Panc1 (cell line): ENCODE results near the gene SMAD5. TPM values are rescaled to one million over a fixed set of nuclear protein-coding genes. Genes with fewer than 3 reads are reported as not detected.

Source experiments
- ATAC-seq: fragments of 200-7000 bp; cut with Tn5 transposase; 2 replicates; pipeline ENCODE4 v1.9.1; 2020; ENCODE audit warnings: mild to moderate bottlenecking, moderate library complexity
- Bru-seq: library from RNA; stranded (reverse); fragments of 400-500 nt; gene quantifications from one replicate; lab custom pipeline; 2021; lab: Mats Ljungman, UMichigan
- BruChase-seq, 2 experiments: library from RNA; stranded (reverse); fragments of 400-500 nt; gene quantifications; one replicate each; lab custom pipeline; 2021; lab: Mats Ljungman, UMichigan
- BruUV-seq: library from RNA; stranded (reverse); fragments of 400-500 nt; replicated peaks from 2 replicates; lab custom pipeline; 2021; lab: Mats Ljungman, UMichigan
- CTCF ChIA-PET: fragments of 300-600 bp; sonication (Branson Sonifier 250); formaldehyde crosslinking; loops from one replicate; lab custom pipeline; 2022; ENCODE audit warnings: antibody characterized with exemption; lab: Charles Lee
- POLR2A ChIA-PET: fragments of 300-600 bp; sonication (Branson Sonifier 250); formaldehyde crosslinking; loops from one replicate; lab custom pipeline; 2022; ENCODE audit warnings: antibody characterized with exemption; lab: Charles Lee
- DNase-seq: peaks from one replicate; pipeline ENCODE4 v3.0.0-alpha.2; 2010; ENCODE audit warnings: low read depth, low spot score
- H3K27ac ChIP-seq: 2 replicates; pipeline ENCODE4 v1.5.1; 2011; ENCODE audit warnings: mild to moderate bottlenecking, low read length, inconsistent platforms
- H3K27me3 ChIP-seq: fragments of 200-500 bp; sonication (Bioruptor generic); 2 replicates; pipeline ENCODE4 v1.6.0; 2014; ENCODE audit warnings: low read length, inconsistent platforms; ENCODE audit not compliant: control insufficient read depth, insufficient read depth
- H3K36me3 ChIP-seq: fragments of 200-500 bp; sonication (Bioruptor generic); 2 replicates; pipeline ENCODE4 v1.5.1; 2014; ENCODE audit warnings: inconsistent platforms, mild to moderate bottlenecking, low read length, moderate library complexity; ENCODE audit not compliant: control insufficient read depth, insufficient read depth
- H3K4me1 ChIP-seq: 2 replicates; pipeline ENCODE4 v1.5.1; 2011; ENCODE audit warnings: inconsistent platforms, mild to moderate bottlenecking, low read length, moderate library complexity; ENCODE audit not compliant: control insufficient read depth, insufficient read depth
- H3K4me3 ChIP-seq, 2 experiments: 2 replicates each; pipeline ENCODE4 v1.5.1; 2011 to 2012; ENCODE audit warnings: low read depth in 2 of 2, low read length in 2 of 2, mild to moderate bottlenecking in 2 of 2, inconsistent platforms in 1 of 2, moderate library complexity in 1 of 2
- H3K9me3 ChIP-seq: fragments of 200-500 bp; sonication (Bioruptor generic); 2 replicates; pipeline ENCODE4 v1.5.1; 2014; ENCODE audit warnings: low read depth, mild to moderate bottlenecking, inconsistent platforms, low read length, moderate library complexity; ENCODE audit not compliant: control insufficient read depth, insufficient read depth
- POLR2AphosphoS5 ChIP-seq: IDR thresholded peaks from 2 replicates; pipeline ENCODE4 v1.6.1; 2012; ENCODE audit warnings: mild to moderate bottlenecking, low read depth, low read length, moderate library complexity
- SIN3A ChIP-seq: IDR thresholded peaks from 2 replicates; pipeline ENCODE4 v1.6.1; 2012; ENCODE audit warnings: low read depth, mild to moderate bottlenecking, low read length, moderate library complexity, borderline replicate concordance; ENCODE audit not compliant: insufficient read depth
- TCF7L2 ChIP-seq: IDR thresholded peaks from 2 replicates; pipeline ENCODE4 v1.6.1; 2011; ENCODE audit warnings: mild to moderate bottlenecking, low read depth, low read length, inconsistent platforms
- in situ Hi-C: cut with HindIII; loops from 2 replicates; pipeline ENCODE4 v1.10.0; 2016; ENCODE audit warnings: low sequenced_read_pairs, low pct_unique_long_range_greater_than_20kb
- intact Hi-C: fragments of 100-400 bp; cut with micrococcal nuclease; formaldehyde crosslinking; loops from one replicate; pipeline ENCODE4 v1.10.0; 2022; ENCODE audit not compliant: unreplicated experiment
- long read RNA-seq: library from polyadenylated mRNA; unstranded; transcript quantifications from one replicate; pipeline ENCODE4 v2.0.0, GENCODE V29; 2021; ENCODE audit not compliant: unreplicated experiment
- polyA plus RNA-seq: library from polyadenylated mRNA; unstranded; fragments of >200 nt; gene quantifications from one replicate; pipeline ENCODE4 v1.2.1, GENCODE V29; 2012; ENCODE audit warnings: missing spikeins; ENCODE audit not compliant: insufficient read length
- total RNA-seq: library from RNA; stranded (reverse); gene quantifications from one replicate; pipeline ENCODE4 v1.2.1, GENCODE V29; 2021; ENCODE audit not compliant: unreplicated experiment
- TF ChIP-seq, protein P1 (sequence below), 2 experiments: IDR thresholded peaks; 2 replicates each; pipeline ENCODE4 v1.6.1; 2011 to 2012; ENCODE audit warnings: low read depth in 2 of 2, control low read depth in 1 of 2, low read length in 1 of 2, mild to moderate bottlenecking in 1 of 2, moderate library complexity in 1 of 2; ENCODE audit not compliant: insufficient read depth in 1 of 2
- TF ChIP-seq, protein P2 (sequence below): fragments of 450-650 bp; IDR thresholded peaks from 2 replicates; pipeline ENCODE4 v1.5.1; 2017; ENCODE audit warnings: mild to moderate bottlenecking

The SMAD5 gene
- 61.5 TPM for total RNA-seq
- polyA plus RNA-seq = 31.1 TPM
- percentile 94 among the genes with signal in this experiment for Bru-seq, nascent RNA
- percentile 95 among the genes with signal in this experiment for BruChase-seq, experiment 1, labeled RNA remaining after a 2-hour chase
- percentile 95 among the genes with signal in this experiment for BruChase-seq, experiment 2, labeled RNA remaining after a 6-hour chase
- long read RNA-seq, full-length matches to known transcripts = 23 of 41 reads
- long read RNA-seq, partial matches to known transcripts = 18 of 41 reads
- long read RNA-seq, other reads (novel, unspliced or antisense) = 0 of 41 reads

DNA sequence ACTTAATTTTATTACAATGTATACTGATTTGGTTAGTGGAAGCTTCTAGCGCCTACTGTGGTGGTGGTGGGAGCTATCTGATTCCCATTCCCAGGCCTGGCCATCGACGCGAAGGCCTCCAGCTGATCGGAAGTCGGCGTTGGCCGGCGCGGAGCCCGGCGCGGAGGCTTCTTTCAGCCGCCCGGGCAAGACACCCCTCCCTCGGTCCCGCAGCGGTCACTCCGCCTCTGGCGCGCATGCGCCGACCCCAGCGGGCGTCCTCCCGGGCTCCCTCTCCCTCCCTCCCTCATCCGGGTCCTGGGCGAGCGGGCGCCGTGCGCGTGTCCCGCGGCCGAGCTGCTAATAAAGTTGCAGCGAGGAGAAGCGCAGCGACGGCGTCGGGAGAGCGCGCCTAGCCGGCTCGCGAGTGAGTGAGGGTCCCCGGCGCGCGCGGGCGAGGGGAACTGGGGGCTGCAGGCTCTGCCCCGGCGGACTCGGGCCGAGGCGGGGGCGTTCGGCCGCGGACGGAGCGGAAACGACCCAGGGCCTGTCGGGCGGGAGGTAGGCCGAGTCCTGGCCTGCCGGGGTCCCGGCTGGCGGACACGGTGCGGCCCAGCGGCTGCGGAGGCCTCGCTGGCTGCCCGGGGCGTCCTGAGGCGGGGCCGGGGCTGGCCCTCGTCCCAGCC, at the start of gene SMAD5:
SMAD5 (plus strand) TSS at position 289 of the 665 bp plus-strand sequence. CDS start 20,916 bp downstream, outside the sequence.
- H3K4me3 ChIP-seq = peak within 1 kb of the TSS; percentile 83 to 90
- intact Hi-C loops = no loop called here
- peak within 1 kb of the TSS; percentile 85 for H3K27ac ChIP-seq
- ATAC-seq (peak; percentile 96), DNase-seq (peak; percentile 73)
- ChIA-PET POLR2A (no interaction called here), CTCF (interaction anchor here (0.7 kb wide), 1 partner anchor 75 kb away, joined by 4 read pairs; no protein-coding TSS in a partner anchor)
- no peaks in the 10 kb centered on the region for H3K9me3 ChIP-seq
- TF ChIP-seq, protein P1, sequence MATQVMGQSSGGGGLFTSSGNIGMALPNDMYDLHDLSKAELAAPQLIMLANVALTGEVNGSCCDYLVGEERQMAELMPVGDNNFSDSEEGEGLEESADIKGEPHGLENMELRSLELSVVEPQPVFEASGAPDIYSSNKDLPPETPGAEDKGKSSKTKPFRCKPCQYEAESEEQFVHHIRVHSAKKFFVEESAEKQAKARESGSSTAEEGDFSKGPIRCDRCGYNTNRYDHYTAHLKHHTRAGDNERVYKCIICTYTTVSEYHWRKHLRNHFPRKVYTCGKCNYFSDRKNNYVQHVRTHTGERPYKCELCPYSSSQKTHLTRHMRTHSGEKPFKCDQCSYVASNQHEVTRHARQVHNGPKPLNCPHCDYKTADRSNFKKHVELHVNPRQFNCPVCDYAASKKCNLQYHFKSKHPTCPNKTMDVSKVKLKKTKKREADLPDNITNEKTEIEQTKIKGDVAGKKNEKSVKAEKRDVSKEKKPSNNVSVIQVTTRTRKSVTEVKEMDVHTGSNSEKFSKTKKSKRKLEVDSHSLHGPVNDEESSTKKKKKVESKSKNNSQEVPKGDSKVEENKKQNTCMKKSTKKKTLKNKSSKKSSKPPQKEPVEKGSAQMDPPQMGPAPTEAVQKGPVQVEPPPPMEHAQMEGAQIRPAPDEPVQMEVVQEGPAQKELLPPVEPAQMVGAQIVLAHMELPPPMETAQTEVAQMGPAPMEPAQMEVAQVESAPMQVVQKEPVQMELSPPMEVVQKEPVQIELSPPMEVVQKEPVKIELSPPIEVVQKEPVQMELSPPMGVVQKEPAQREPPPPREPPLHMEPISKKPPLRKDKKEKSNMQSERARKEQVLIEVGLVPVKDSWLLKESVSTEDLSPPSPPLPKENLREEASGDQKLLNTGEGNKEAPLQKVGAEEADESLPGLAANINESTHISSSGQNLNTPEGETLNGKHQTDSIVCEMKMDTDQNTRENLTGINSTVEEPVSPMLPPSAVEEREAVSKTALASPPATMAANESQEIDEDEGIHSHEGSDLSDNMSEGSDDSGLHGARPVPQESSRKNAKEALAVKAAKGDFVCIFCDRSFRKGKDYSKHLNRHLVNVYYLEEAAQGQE (IDR thresholded peaks at IDR 0.05; ENCODE audit: insufficient read depth in 1 of 2, low read depth in 2 of 2, low read length in 1 of 2) = no peak
- TF ChIP-seq POLR2AphosphoS5 = peak; percentile 80
- TF ChIP-seq, protein P2, sequence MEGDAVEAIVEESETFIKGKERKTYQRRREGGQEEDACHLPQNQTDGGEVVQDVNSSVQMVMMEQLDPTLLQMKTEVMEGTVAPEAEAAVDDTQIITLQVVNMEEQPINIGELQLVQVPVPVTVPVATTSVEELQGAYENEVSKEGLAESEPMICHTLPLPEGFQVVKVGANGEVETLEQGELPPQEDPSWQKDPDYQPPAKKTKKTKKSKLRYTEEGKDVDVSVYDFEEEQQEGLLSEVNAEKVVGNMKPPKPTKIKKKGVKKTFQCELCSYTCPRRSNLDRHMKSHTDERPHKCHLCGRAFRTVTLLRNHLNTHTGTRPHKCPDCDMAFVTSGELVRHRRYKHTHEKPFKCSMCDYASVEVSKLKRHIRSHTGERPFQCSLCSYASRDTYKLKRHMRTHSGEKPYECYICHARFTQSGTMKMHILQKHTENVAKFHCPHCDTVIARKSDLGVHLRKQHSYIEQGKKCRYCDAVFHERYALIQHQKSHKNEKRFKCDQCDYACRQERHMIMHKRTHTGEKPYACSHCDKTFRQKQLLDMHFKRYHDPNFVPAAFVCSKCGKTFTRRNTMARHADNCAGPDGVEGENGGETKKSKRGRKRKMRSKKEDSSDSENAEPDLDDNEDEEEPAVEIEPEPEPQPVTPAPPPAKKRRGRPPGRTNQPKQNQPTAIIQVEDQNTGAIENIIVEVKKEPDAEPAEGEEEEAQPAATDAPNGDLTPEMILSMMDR = no peak
- peak; percentile 79; the same call in 1 of the 2 replicates for TF ChIP-seq SIN3A
- TF ChIP-seq TCF7L2 = 0 out of 2 replicates have a peak, but pooled peaks have one; percentile 15
- no peaks in the 10 kb centered on the region; the same call in 1 of the 2 replicates for H3K36me3 ChIP-seq
- no TSS peak for BruUV-seq
- no peaks in the 10 kb centered on the region for H3K27me3 ChIP-seq
- peaks cover 28% of the 10 kb centered on the region; the same call in 1 of the 2 replicates for H3K4me1 ChIP-seq
- in situ Hi-C loops = no loop called here

DNA sequence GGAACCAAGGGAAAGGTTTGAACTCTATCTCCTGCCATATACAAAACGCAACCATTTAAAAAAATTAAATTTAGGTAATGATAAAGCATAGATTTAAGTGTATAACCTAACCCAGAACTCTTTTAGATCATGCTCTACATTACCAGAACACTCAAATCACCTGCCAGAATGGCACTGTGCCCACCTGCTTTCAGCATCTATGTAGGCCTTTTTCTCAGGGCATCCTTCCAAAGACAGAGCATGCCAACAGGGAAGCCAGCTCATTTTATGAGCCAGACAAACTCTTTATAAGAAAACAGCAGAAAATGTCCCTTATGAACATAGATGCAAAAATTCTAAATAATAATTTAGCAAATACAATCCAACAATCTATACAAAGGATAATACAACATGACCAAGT, 47.9 kb upstream of the SMAD5 start:
- intact Hi-C loops = loop anchor here (10.0 kb wide), 1 partner anchor 90 kb away; no protein-coding TSS in a partner anchor
- Histone ChIP-seq H3K9me3 (no peaks in the 10 kb centered on the region), H3K36me3 (no peaks in the 10 kb centered on the region), H3K27me3 (no peaks in the 10 kb centered on the region), H3K4me3 (no peak overlapping the region), H3K27ac (no peak overlapping the region), H3K4me1 (no peaks in the 10 kb centered on the region)
- ATAC-seq (no peak), DNase-seq (no peak)
- POLR2A ChIA-PET = no interaction called here
- no peak for TF ChIP-seq SIN3A
- TF ChIP-seq, protein P2 = no peak
- no peak for TF ChIP-seq TCF7L2
- TF ChIP-seq, protein P1 (IDR thresholded peaks at IDR 0.05; ENCODE audit: insufficient read depth in 1 of 2, low read depth in 2 of 2, low read length in 1 of 2) = no peak
- no peak for TF ChIP-seq POLR2AphosphoS5
- CTCF ChIA-PET = no interaction called here
- in situ Hi-C loops = no loop called here
- no TSS peak for BruUV-seq
